HG03095 (cell line): ENCODE results near the gene MYL1.

Experiments
- ATAC-seq: cut with Tn5 transposase; IDR thresholded peaks from one replicate; pipeline ENCODE4 v1.9.1; 2021; ENCODE audit warnings: moderate library complexity; ENCODE audit not compliant: unreplicated experiment

Gene MYL1

GRCh38 chr2:210268281-210268680 lies 46.7 kb downstream of the MYL1 start:
- ATAC-seq = no peak

GRCh38 chr2:210267698-210268097 lies 47.3 kb downstream of the MYL1 start:
- ATAC-seq = no peak

GRCh38 chr2:210264282-210264681 lies 50.7 kb downstream of the MYL1 start:
- ATAC-seq = no peak

- no peak for ATAC-seq
These were observed 51.1 kb downstream of the MYL1 start for GRCh38 chr2:210263841-210264240.

- ATAC-seq = no peak
These were observed 52.9 kb downstream of the MYL1 start for GRCh38 chr2:210262036-210262435.

- ATAC-seq = no peak
These were observed 55.3 kb downstream of the MYL1 start for GRCh38 chr2:210259687-210260086.

GRCh38 chr2:210252699-210253606 lies 62.0 kb downstream of the MYL1 start:
- ATAC-seq = no peak

GRCh38 chr2:210250622-210251021 lies 64.4 kb downstream of the MYL1 start:
- ATAC-seq = no peak
